A673 (cell line): Measurements from ENCODE around the gene WIF1. TPM values are rescaled to one million over a fixed set of nuclear protein-coding genes. Genes with fewer than 3 reads are reported as not detected.

Source experiments
- BruUV-seq: library from RNA; stranded (reverse); fragments of 400-500 nt; replicated peaks from 2 replicates; lab custom pipeline; 2021; lab: Mats Ljungman, UMichigan
- CTCF ChIA-PET: fragments of 300-600 bp; sonication (Branson Sonifier 250); formaldehyde crosslinking; loops from one replicate; lab custom pipeline; 2022; ENCODE audit warnings: antibody characterized with exemption; lab: Charles Lee
- POLR2A ChIA-PET: fragments of 300-600 bp; sonication (Branson Sonifier 250); formaldehyde crosslinking; loops from one replicate; lab custom pipeline; 2022; ENCODE audit warnings: antibody characterized with exemption; ENCODE audit not compliant: low non-redundant PET; lab: Charles Lee
- DNase-seq: peaks from one replicate; pipeline ENCODE4 v3.0.0-alpha.2; 2015; ENCODE audit warnings: low spot score
- H3K27ac ChIP-seq: fragments of 200-600 bp; sonication (generic); 2 replicates; pipeline ENCODE4 v1.5.1; 2016; ENCODE audit warnings: mixed run types, low read depth, mild to moderate bottlenecking, mixed read lengths, antibody characterized with exemption, low read length; ENCODE audit not compliant: poor library complexity, severe bottlenecking
- H3K27me3 ChIP-seq: fragments of 200-600 bp; sonication (generic); replicated peaks from 2 replicates; pipeline ENCODE4 v1.6.1; 2017; ENCODE audit warnings: mixed run types, low read depth, mild to moderate bottlenecking, mixed read lengths, antibody characterized with exemption, low read length; ENCODE audit not compliant: insufficient read depth, poor library complexity
- H3K36me3 ChIP-seq: fragments of 200-600 bp; sonication (generic); 2 replicates; pipeline ENCODE4 v1.6.1; 2016; ENCODE audit warnings: mixed run types, mild to moderate bottlenecking, mixed read lengths, antibody characterized with exemption, low read length; ENCODE audit not compliant: insufficient read depth, poor library complexity, severe bottlenecking
- H3K4me1 ChIP-seq: fragments of 200-600 bp; sonication (generic); 2 replicates; pipeline ENCODE4 v1.6.1; 2017; ENCODE audit warnings: mixed run types, mild to moderate bottlenecking, mixed read lengths, antibody characterized with exemption, low read length; ENCODE audit not compliant: insufficient read depth, poor library complexity, severe bottlenecking
- H3K4me3 ChIP-seq: fragments of 200-600 bp; sonication (generic); 2 replicates; pipeline ENCODE4 v1.5.1; 2016; ENCODE audit warnings: low read depth, mixed run types, mild to moderate bottlenecking, mixed read lengths, low read length; ENCODE audit not compliant: poor library complexity, severe bottlenecking
- H3K9me3 ChIP-seq: fragments of 200-600 bp; sonication (generic); 2 replicates; pipeline ENCODE4 v1.6.1; 2016; ENCODE audit warnings: mixed run types, low read depth, mild to moderate bottlenecking, mixed read lengths, antibody characterized with exemption, low read length; ENCODE audit not compliant: poor library complexity, severe bottlenecking
- CTCF ChIP-seq: fragments of 300-800, 200-600 bp; sonication (generic); conservative IDR thresholded peaks from 2 replicates; pipeline ENCODE4 v1.5.1; 2017; ENCODE audit warnings: low read depth, mild to moderate bottlenecking, antibody characterized with exemption, low read length, moderate library complexity, mixed read lengths
- EZH2 ChIP-seq: fragments of 200-600 bp; sonication (generic); IDR thresholded peaks from 2 replicates; pipeline ENCODE4 v1.6.1; 2017; ENCODE audit warnings: borderline replicate concordance, low read depth, mild to moderate bottlenecking, mixed read lengths, antibody characterized with exemption, low read length; ENCODE audit not compliant: poor library complexity, severe bottlenecking
- intact Hi-C: fragments of 100-400 bp; cut with micrococcal nuclease; formaldehyde crosslinking; loops from one replicate; pipeline ENCODE4 v1.10.0; 2022; ENCODE audit not compliant: unreplicated experiment
- total RNA-seq: library from RNA; stranded (reverse); gene quantifications from 2 replicates; pipeline ENCODE4 v1.2.3, GENCODE V29; 2021

The WIF1 gene
- total RNA-seq, 1 experiment from 2014 or later: not detected

DNA sequence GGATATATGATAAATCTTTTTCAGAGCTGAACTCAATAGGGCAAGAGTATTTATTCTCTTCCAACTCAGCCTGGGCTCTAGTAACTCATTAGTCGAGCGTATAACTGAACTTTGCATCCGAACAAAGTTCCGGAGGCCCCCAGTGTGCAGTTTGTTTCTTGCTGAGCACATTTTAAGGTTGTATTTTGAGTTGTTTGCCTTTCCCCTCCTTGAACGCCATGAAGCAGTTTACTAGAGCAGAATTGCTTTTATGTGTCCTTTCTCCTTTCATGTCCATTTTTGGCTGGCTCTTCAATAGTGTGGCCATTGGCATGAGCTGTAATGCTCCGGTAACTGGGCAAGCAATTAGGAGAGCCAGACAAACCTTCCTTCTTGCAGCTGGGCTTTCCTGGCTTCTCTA is 105.3 kb downstream of the WIF1 start:
- no peak for TF ChIP-seq CTCF
- no peak for TF ChIP-seq EZH2
- intact Hi-C loops: no loop called here
- Histone ChIP-seq H3K4me1 (no peaks in the 10 kb centered on the region), H3K27me3 (peaks cover 62% of the 10 kb centered on the region), H3K36me3 (no peaks in the 10 kb centered on the region), H3K4me3 (no peak overlapping the region), H3K27ac (no peak overlapping the region), H3K9me3 (no peaks in the 10 kb centered on the region)
- DNase-seq: no peak
- POLR2A ChIA-PET: no interaction called here
- CTCF ChIA-PET: no interaction called here
- BruUV-seq: no TSS peak

- Histone ChIP-seq H3K36me3 (no peaks in the 10 kb centered on the region), H3K27ac (no peak overlapping the region), H3K4me1 (no peaks in the 10 kb centered on the region), H3K27me3 (peaks cover 74% of the 10 kb centered on the region), H3K9me3 (no peaks in the 10 kb centered on the region), H3K4me3 (no peak overlapping the region)
- BruUV-seq: no TSS peak
- CTCF ChIA-PET: no interaction called here
- no peak for DNase-seq
- intact Hi-C loops: no loop called here
- TF ChIP-seq EZH2 (no peak), CTCF (no peak)
- POLR2A ChIA-PET: no interaction called here
Observed at GRCh38 chr12:65014504-65015271, 106.4 kb downstream of the WIF1 start.

- POLR2A ChIA-PET: no interaction called here
- Histone ChIP-seq H3K36me3 (no peaks in the 10 kb centered on the region), H3K9me3 (no peaks in the 10 kb centered on the region), H3K4me3 (no peak overlapping the region), H3K27ac (no peak overlapping the region), H3K4me1 (no peaks in the 10 kb centered on the region), H3K27me3 (peaks cover 69% of the 10 kb centered on the region)
- CTCF ChIA-PET: no interaction called here
- no peak for DNase-seq
- intact Hi-C loops: no loop called here
- TF ChIP-seq CTCF (no peak), EZH2 (no peak)
- BruUV-seq: no TSS peak
Observed at GRCh38 chr12:65010437-65010836, 110.7 kb downstream of the WIF1 start.
